H9 (cell line): ENCODE data around the gene ANKRD2. TPM values are rescaled to one million over a fixed set of nuclear protein-coding genes. Genes with fewer than 3 reads are reported as not detected.

Experiments used
- DNase-seq: peaks from one replicate; pipeline ENCODE4 v3.0.0-alpha.2; 2017
- H2AFZ ChIP-seq: one replicate; pipeline ENCODE4 v1.6.1; 2013; ENCODE audit warnings: mild to moderate bottlenecking, low read length, control low read depth, moderate library complexity
- H2AK5ac ChIP-seq: 2 replicates; pipeline ENCODE4 v1.6.1; 2013; ENCODE audit warnings: low read length, control low read depth, mixed read lengths; ENCODE audit not compliant: insufficient read length
- H2BK120ac ChIP-seq: one replicate; pipeline ENCODE4 v1.6.1; 2013; ENCODE audit warnings: low read depth, mild to moderate bottlenecking, low read length, control low read depth, inconsistent platforms; ENCODE audit not compliant: poor library complexity, severe bottlenecking
- H2BK12ac ChIP-seq: 2 replicates; pipeline ENCODE4 v1.6.1; 2013; ENCODE audit warnings: low read length, control low read depth, mixed read lengths, low read depth; ENCODE audit not compliant: insufficient read length
- H2BK15ac ChIP-seq: 2 replicates; pipeline ENCODE4 v1.6.1; 2013; ENCODE audit warnings: low read depth, low read length, control low read depth
- H2BK20ac ChIP-seq: one replicate; pipeline ENCODE4 v1.6.1; 2013; ENCODE audit warnings: low read depth, mild to moderate bottlenecking, low read length, control low read depth, inconsistent platforms; ENCODE audit not compliant: poor library complexity, severe bottlenecking
- H2BK5ac ChIP-seq: 2 replicates; pipeline ENCODE4 v1.6.1; 2013; ENCODE audit warnings: low read length, control low read depth, mixed read lengths; ENCODE audit not compliant: insufficient read length
- H3K14ac ChIP-seq: 2 replicates; pipeline ENCODE4 v1.6.1; 2013; ENCODE audit warnings: low read length, control low read depth; ENCODE audit not compliant: insufficient read depth
- H3K18ac ChIP-seq: 2 replicates; pipeline ENCODE4 v1.6.1; 2013; ENCODE audit warnings: low read depth, mild to moderate bottlenecking, mixed read lengths, low read length, control low read depth; ENCODE audit not compliant: insufficient read length
- H3K23ac ChIP-seq: 2 replicates; pipeline ENCODE4 v1.6.1; 2013; ENCODE audit warnings: low read length, control low read depth, mixed read lengths, low read depth; ENCODE audit not compliant: insufficient read length
- H3K23me2 ChIP-seq: 2 replicates; pipeline ENCODE4 v1.6.1; 2013; ENCODE audit warnings: low read depth, mild to moderate bottlenecking, mixed read lengths, low read length, control low read depth; ENCODE audit not compliant: insufficient read length, poor library complexity, severe bottlenecking
- H3K27ac ChIP-seq: 2 replicates; pipeline ENCODE4 v1.5.1; 2013; ENCODE audit warnings: low read length, control low read depth, mixed read lengths, low read depth; ENCODE audit not compliant: insufficient read length
- H3K27me3 ChIP-seq: 2 replicates; pipeline ENCODE4 v1.6.1; 2013; ENCODE audit warnings: low read length, control low read depth, inconsistent platforms; ENCODE audit not compliant: insufficient read depth
- H3K4ac ChIP-seq: 2 replicates; pipeline ENCODE4 v1.6.1; 2013; ENCODE audit warnings: low read depth, mild to moderate bottlenecking, control low read depth, inconsistent platforms, low read length, moderate library complexity
- H3K4me1 ChIP-seq: 2 replicates; pipeline ENCODE4 v1.6.1; 2013; ENCODE audit warnings: low read length, control low read depth, inconsistent platforms; ENCODE audit not compliant: insufficient read depth
- H3K4me2 ChIP-seq: 2 replicates; pipeline ENCODE4 v1.6.1; 2013; ENCODE audit warnings: low read length, control low read depth, mixed read lengths; ENCODE audit not compliant: insufficient read length, insufficient read depth
- H3K56ac ChIP-seq: 2 replicates; pipeline ENCODE4 v1.6.1; 2013; ENCODE audit warnings: low read depth, mild to moderate bottlenecking, mixed read lengths, low read length, control low read depth; ENCODE audit not compliant: insufficient read length
- H3K79me1 ChIP-seq: 2 replicates; pipeline ENCODE4 v1.6.1; 2013; ENCODE audit warnings: low read depth, mild to moderate bottlenecking, moderate library complexity, low read length, control low read depth, inconsistent platforms; ENCODE audit not compliant: insufficient read depth, poor library complexity, severe bottlenecking
- H3K79me2 ChIP-seq: 2 replicates; pipeline ENCODE4 v1.6.1; 2013; ENCODE audit warnings: low read length, control low read depth, inconsistent platforms; ENCODE audit not compliant: insufficient read depth
- H3K9ac ChIP-seq: 2 replicates; pipeline ENCODE4 v1.6.1; 2013; ENCODE audit warnings: low read length, control low read depth, mixed read lengths; ENCODE audit not compliant: insufficient read length; ENCODE audit errors: extremely low read depth
- H3K9me3 ChIP-seq: one replicate; pipeline ENCODE4 v1.6.1; 2013; ENCODE audit warnings: low read depth, low read length, inconsistent platforms; ENCODE audit not compliant: control insufficient read depth
- H3T11ph ChIP-seq: one replicate; pipeline ENCODE4 v1.6.1; 2013; ENCODE audit warnings: mild to moderate bottlenecking, low read length, control low read depth, inconsistent platforms
- H4K20me1 ChIP-seq: one replicate; pipeline ENCODE4 v1.6.1; 2013; ENCODE audit not compliant: control insufficient read depth, insufficient read length, insufficient read depth
- H4K5ac ChIP-seq: 2 replicates; pipeline ENCODE4 v1.6.1; 2013; ENCODE audit warnings: low read depth, mild to moderate bottlenecking, mixed read lengths, low read length, control low read depth; ENCODE audit not compliant: insufficient read length
- H4K8ac ChIP-seq: replicated peaks from 2 replicates; pipeline ENCODE4 v1.6.1; 2013; ENCODE audit warnings: low read length, control low read depth, mixed read lengths, low read depth; ENCODE audit not compliant: insufficient read length
- H4K91ac ChIP-seq: 2 replicates; pipeline ENCODE4 v1.6.1; 2013; ENCODE audit warnings: low read depth, mild to moderate bottlenecking, moderate library complexity, mixed read lengths, low read length, control low read depth; ENCODE audit not compliant: insufficient read length
- H3K27ac Mint-ChIP-seq, 3 experiments: 2 replicates in 2 of 3; 3 replicates in 1 of 3; pipeline ENCODE4 v1.8.0; 2020 to 2021; ENCODE audit warnings: mixed read lengths in 3 of 3, mild to moderate bottlenecking in 1 of 3, moderate library complexity in 1 of 3
- H3K27me3 Mint-ChIP-seq: 2 replicates; pipeline ENCODE4 v1.8.0; 2021; ENCODE audit warnings: low read depth, mild to moderate bottlenecking, moderate library complexity, mixed read lengths
- H3K36me3 Mint-ChIP-seq, 3 experiments: 2 replicates in 2 of 3; 3 replicates in 1 of 3; pipeline ENCODE4 v1.8.0; 2020 to 2021; ENCODE audit warnings: low read depth in 3 of 3, mixed read lengths in 3 of 3; ENCODE audit not compliant: insufficient read depth in 1 of 3
- H3K4me1 Mint-ChIP-seq, 2 experiments: 2 replicates each; pipeline ENCODE4 v1.8.0; 2020; ENCODE audit warnings: mixed read lengths in 2 of 2
- H3K4me3 Mint-ChIP-seq, 2 experiments: 2 replicates in 1 of 2; 3 replicates in 1 of 2; pipeline ENCODE4 v1.8.0; 2020 to 2021; ENCODE audit warnings: mild to moderate bottlenecking in 2 of 2, mixed read lengths in 2 of 2, moderate library complexity in 1 of 2
- H3K9me3 Mint-ChIP-seq, 2 experiments: 2 replicates in 1 of 2; 3 replicates in 1 of 2; pipeline ENCODE4 v1.8.0; 2020; ENCODE audit warnings: mild to moderate bottlenecking in 2 of 2, mixed read lengths in 2 of 2, moderate library complexity in 1 of 2
- CTCF ChIP-seq: fragments of 200-600 bp; sonication (generic); conservative IDR thresholded peaks from 3 replicates; pipeline ENCODE4 v1.8.0; 2021; ENCODE audit warnings: antibody characterized with exemption, mild to moderate bottlenecking
- WGBS: extraction: QIAGEN DNeasy Blood & Tissue Kit; methylation state at CpG from one replicate; pipeline ENCODE4 v1.1.7; 2013; ENCODE audit warnings: missing lambda C conversion rate, low lambda C conversion rate, mixed read lengths; ENCODE audit not compliant: insufficient read length; ENCODE audit errors: extremely low coverage; 5-methylcytosine and 5-hydroxymethylcytosine counted together
- total RNA-seq: library from RNA; stranded (reverse); gene quantifications from 2 replicates; pipeline ENCODE4 v1.2.1, GENCODE V29; 2021

The ANKRD2 gene
- total RNA-seq, 1 experiment from 2014 or later = not detected

- Histone ChIP-seq H2BK5ac (no peak overlapping the region), H3K18ac (no peak overlapping the region), H2AFZ (no peak overlapping the region), H2AK5ac (no peak overlapping the region), H3K9ac (no peak overlapping the region), H3T11ph (no peak overlapping the region), H3K56ac (no peak overlapping the region), H3K23me2 (no peaks in the 10 kb centered on the region), H2BK15ac (no peak overlapping the region), H2BK120ac (no peak overlapping the region), H4K91ac (no peak overlapping the region), H4K20me1 (no peaks in the 10 kb centered on the region), H3K27me3 (no peaks in the 10 kb centered on the region), H4K8ac (no peak overlapping the region), H3K4ac (no peak overlapping the region), H3K4me2 (no peak overlapping the region), H3K14ac (no peak overlapping the region), H2BK12ac (no peak overlapping the region), H3K79me2 (no peaks in the 10 kb centered on the region), H2BK20ac (no peak overlapping the region), H3K27ac (no peak overlapping the region), H3K9me3 (no peaks in the 10 kb centered on the region), H4K5ac (no peak overlapping the region), H3K4me1 (no peaks in the 10 kb centered on the region), H3K23ac (no peak overlapping the region), H3K79me1 (no peaks in the 10 kb centered on the region)
- no peak for TF ChIP-seq CTCF
- no peak overlapping the region for H3K4me3 Mint-ChIP-seq
- no peak for DNase-seq
- H3K4me1 Mint-ChIP-seq = peaks cover 3 to 13% of the 10 kb centered on the region in 2 experiments; a peak in 3 of 4 replicates
- peaks cover 2% of the 10 kb centered on the region; the same call in 1 of the 2 replicates for H3K27me3 Mint-ChIP-seq
- no peaks in the 10 kb centered on the region for H3K9me3 Mint-ChIP-seq
- WGBS = no CpG with 5 or more reads among the region's 8 CpGs
- H3K36me3 Mint-ChIP-seq = no peaks in the 10 kb centered on the region
- no peak overlapping the region; a peak in 1 of 7 replicates for H3K27ac Mint-ChIP-seq
These were observed 9.6 kb downstream of the ANKRD2 start for GRCh38 chr10:97582169-97582568.
